ENCODE data around the gene SLC18A3. TPM values are rescaled to one million over a fixed set of nuclear protein-coding genes. Genes with fewer than 3 reads are reported as not detected.

SLC18A3 gene
- total RNA-seq, 1 experiment from 2014 or later: not detected

DNA sequence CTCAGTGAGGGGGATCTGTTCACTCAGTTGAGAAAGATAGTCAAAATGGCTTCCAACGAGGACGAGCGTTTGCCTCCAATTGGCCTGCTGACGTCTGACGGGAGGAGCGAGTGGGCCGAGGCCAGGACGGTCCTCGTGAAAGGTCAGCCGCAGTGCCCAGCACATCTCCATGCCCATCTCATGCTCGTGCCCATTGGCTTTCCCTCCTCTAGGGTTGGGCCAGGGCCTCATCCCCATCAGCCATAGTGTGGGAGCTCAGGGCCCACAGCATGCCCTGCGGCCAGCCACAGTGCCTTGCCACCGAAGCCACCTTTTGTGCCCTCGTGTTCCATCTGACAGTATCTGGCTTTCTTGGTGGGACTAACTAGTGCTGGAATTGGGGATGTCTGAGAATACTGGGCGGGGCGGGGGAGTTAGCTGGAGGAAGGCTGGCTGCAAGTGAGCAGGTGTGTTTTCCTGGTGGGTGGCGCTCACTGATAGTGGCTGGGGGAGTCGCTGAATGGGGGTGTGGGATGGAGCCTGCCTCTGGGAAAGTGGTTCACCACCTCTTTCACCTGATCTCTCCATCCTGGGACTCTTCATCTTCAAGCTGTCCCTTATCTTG lies 17.6 kb downstream of the SLC18A3 start:
- no peak for DNase-seq (ENCODE audit: low read depth)

GRCh38 chr10:49628599-49628998 lies 18.5 kb downstream of the SLC18A3 start:
- no peak for DNase-seq (ENCODE audit: low read depth)

DNA sequence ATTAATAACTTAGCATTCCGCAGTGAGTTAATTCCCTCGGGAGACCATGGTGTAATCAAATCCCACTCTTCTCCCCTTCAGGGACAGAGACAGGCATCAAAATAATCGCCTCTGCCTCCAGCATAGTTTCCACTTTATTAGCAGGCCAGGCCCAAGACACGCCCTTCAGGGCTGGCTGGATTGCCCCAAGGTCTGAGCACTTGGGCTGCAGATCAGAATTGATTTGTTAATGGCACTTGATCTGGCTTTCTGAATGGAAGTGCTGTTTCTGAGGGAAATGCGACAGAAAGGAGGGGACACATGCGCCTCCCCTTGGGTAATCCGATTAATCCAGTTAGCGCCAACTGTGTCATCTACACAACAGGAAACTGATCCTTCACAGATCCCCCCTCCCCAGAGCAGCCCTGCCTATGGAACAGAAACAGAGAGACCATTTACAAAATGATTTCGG lies 19.3 kb downstream of the SLC18A3 start:
- no peak for DNase-seq (ENCODE audit: low read depth)

DNA sequence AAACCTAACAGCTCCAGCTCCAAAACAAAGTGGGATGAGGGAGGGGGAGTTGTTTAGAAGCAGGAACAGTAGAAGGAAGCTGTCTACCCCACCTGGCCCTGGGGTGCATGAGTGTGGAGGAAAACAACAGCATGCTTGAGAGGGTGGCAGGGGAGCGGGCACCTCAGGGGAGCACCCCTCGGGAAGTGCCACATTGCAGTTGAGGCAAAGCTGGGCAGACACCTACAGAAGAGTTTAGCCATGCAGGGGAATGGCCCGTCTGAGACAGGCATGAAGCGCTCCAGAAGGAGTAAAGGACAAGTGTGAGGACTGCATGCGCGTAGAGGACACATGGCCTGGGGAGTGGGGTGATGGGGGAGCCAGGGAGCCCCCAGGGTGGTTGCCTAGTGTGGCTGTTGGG lies 21.9 kb downstream of the SLC18A3 start:
- no peak for DNase-seq (ENCODE audit: low read depth)

GRCh38 chr10:49632406-49633317 lies 22.6 kb downstream of the SLC18A3 start:
- peak; percentile 35 for DNase-seq (ENCODE audit: low read depth)

DNA sequence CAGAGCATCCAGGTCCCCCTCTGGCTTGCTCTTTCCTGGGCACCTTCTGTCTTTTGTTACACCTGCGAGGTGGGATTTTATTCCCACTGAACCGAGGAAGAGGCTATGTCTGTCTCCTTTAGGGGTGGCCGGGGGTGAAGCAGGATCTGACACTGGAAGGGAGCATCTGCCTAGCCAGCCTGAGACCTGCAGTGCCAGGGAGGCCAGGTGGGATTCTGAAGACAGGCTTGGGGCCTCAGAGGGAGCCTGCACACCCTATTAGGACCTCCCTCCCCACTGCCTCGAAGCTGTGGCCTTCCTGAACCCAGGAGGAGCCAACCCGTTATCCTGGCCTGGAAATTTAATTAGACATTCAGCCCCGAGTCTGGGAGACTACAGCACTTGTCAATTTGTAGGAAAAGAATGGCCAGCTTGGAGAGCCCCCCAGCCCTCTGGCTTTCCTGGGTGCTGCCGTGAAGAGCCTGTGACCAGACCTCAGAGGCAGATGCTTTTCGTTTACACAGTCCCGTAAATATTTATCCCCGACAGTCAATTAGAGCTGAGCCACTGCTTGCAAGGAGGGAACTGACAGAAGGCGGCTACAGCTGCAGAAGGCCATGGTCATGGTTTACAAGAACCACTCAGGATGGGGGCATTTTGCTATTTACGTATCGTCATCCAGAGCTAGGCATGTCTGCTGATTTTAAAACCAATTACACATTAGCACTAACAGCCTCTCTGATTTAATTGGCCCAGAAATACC lies 23.4 kb downstream of the SLC18A3 start:
- DNase-seq (ENCODE audit: low read depth): no peak

DNA sequence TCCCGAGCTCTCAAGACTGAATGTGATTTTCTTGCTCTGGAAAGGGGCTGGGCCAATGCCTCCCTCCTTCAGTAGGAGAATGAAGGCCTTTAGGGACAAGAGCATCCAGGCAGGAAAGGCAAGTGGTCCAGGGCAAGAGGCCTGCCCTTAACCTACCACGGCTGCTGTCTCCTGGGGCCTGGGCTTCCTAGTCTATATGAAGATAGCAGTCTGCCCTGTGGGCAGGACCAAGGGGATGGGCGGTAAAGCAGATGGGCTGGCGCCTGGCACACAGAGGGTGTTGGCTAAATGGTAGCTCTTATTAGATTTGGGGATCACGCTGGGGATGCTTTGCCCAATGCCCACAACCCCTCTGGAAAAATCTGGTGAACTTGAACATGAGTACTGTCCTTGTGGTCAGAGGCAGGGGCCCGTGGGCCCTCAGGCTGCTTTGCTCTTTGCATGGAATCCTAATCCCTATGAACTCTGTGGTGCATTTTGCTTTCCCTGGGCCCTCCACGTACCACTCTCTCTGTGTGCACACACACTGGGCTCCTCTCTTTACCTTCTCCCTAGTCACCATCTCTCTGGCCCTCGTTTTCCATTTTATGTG lies 24.1 kb downstream of the SLC18A3 start:
- DNase-seq (ENCODE audit: low read depth): no peak

DNA sequence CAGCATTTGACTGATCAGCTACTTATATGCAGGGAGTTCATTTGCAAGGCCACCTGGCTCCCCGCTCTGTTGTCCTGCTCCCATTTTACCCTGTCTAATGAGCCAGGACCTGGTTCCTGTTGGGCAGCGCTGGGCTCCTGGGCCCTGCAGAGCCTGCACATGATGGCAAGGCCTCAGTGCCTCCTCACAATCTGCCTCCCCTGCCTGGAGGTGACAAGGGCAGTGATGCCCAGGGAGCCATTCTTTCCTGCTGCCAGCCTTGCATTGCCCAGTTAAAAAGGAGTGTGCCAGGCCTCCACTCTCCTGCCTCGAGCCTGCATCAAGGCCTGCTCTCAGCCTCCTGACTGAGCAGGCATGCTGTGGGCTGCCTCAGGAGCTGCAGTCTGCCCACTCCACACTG lies 32.2 kb downstream of the SLC18A3 start:
- no peak for DNase-seq (ENCODE audit: low read depth)

DNA sequence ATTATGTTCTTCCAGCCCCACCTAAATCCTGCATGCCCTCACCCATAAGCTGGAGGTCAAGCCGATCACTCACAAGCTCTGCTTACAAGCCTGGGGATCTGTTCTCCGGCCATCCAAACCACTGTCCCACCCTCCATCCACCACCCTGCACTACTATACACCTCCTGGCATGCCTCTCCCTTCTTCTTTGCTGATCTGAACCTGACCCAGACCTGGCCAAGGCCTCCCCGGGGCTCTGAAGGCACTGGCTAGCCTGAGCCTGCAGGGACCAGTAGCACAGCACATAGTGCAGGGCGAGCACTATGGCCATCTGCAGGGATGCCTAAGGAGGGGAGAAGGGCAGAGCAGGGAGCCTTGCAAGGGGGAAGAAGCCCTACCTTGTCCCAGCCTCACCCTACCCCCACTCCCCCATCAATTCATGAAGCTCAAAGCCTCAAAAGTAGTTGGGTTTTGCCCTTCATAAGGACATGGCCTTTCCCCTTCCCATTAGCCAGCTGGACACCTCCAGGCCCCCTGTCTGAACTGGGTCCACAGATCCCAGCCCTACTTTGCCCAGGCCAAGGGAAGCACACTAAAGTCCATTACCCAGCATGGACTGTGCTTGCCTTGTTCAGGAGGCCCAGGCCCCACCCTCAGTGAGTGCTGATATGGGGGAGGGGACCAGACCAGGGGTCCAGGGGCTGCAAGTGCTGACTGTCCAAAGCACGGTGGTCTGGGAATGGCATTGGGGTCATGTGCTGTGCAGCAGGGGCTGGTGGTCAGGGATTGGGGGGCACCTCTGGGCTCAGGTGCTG lies 33.3 kb downstream of the SLC18A3 start:
- no peak for DNase-seq (ENCODE audit: low read depth)

GRCh38 chr10:49644035-49644646 lies 34.0 kb downstream of the SLC18A3 start:
- DNase-seq (ENCODE audit: low read depth): no peak

GRCh38 chr10:49645417-49645816 lies 35.3 kb downstream of the SLC18A3 start:
- DNase-seq (ENCODE audit: low read depth): no peak

DNA sequence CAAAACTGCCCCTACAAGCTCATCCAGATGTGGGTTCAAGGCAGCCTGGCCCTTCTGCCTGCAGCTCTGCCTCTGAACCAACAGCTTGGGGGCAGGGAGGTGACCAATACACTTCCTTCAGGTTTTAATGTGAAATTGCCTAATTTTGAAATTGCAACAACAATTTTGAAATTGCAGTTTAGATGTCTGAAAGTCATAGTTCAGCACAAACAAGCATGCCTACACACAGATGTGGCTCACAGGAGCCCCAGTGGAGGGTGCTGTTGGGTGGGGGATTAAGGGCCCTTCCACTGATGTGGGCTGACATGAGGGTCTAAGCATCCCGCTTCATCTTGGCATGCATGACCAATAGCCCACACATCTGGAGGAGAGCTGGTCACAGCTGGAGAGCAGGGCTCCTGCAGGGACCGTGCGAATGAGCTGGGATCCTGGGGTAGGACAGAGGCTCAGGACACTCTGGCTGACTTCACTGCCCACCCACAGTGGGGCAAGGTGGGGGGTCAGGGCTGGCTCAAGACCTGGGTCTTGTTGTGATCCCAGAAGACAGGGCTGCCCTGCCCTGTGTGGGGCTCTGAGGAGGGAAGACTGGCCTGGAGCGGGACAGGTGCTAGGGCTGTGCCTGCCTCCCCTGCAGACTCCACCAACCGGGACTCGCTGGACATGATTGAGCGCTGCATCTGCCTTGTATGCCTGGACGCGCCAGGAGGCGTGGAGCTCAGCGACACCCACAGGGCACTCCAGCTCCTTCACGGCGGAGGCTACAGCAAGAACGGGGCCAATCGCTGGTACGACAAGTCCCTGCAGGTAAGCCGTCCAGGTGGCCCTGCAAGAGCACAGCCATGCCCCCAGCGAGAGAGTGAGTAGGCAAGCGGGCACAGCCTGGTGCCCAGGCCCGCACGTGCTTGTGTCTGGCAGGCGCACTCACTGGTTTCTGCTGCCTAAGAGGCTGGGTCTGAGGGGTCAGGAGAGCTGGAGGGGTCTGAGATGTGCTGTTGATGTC lies 36.1 kb downstream of the SLC18A3 start:
- DNase-seq (ENCODE audit: low read depth): no peak

DNA sequence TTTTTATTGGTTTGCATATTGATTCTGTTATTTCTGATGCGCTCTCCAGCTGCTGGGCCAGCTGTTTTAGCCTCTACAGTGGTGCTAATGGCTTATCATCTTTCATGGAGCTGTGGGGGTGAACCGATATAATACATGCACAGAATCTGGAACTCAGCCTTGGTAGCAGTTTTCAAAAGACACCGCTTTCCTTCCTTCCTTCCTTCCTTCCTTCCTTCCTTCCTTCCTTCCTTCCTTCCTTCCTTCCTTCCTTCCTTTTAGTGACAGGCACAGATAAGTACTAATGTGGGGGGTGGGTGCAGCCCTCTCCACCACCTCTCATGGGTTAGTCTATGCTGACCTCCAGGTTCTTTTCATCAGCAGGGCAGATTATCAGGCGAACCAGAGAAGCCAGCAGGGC lies 37.4 kb downstream of the SLC18A3 start:
- DNase-seq (ENCODE audit: low read depth): no peak

DNA sequence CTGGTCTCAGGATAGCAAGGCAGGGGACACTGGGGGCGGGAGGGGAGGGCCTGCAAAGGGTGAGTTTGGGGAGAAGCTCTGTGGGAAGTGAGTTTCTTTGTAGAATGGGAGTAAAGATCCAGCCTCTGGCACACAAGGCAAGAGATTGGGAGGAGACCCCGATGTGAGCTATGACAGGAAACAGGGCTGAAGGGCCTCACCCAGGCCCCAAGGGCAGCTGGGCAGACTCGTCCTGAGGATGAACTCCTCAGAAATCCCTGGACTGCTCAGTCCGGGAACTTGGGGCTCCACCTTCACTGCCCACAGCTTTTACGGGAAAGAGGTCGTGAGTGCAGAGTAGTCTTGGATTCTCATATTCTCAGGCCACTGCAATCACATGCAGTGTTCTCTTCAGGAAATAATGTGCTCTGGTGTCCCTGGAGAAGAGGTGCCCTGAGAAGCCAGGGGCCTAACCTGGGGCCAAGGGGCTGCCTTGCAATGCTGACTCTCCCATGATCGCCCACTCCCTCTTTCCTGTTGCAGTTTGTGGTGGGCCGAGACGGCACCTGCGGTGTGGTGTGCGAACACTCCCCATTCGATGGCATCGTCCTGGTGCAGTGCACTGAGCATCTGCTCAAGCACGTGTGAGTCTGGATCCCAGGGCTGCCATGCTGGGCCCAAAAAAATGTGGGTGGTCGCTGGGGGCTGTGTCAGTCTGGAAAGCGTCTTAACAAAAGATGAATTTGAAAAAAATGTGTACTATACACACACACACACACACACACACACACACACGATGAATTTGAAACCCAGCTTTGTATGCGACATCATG lies 38.1 kb downstream of the SLC18A3 start:
- no peak for DNase-seq (ENCODE audit: low read depth)

- DNase-seq (ENCODE audit: low read depth): peak; percentile 20
These were observed 39.2 kb downstream of the SLC18A3 start for GRCh38 chr10:49649294-49649693.

GRCh38 chr10:49649936-49650723 lies 40.0 kb downstream of the SLC18A3 start:
- no peak for DNase-seq (ENCODE audit: low read depth)

DNA sequence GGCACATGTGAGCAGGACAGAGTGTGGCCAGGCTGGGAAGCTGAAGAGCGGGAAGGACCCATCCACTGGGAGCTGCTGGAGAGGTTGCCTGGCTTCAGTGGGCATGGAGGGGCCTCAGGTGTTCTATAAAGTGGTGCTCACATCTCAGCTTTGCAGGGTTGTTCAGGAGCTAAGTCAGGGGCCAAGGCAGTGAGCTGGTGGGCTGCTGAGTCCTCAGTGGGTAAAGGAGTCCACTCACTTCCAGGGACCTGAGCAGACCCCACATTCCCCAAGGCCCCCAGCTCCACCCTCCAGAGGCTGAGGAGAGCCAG lies 40.6 kb downstream of the SLC18A3 start:
- no peak for DNase-seq (ENCODE audit: low read depth)

All from M059J (cell line).